HG03378 (cell line): ENCODE data around the gene SIK2.

Experiments
- ATAC-seq: cut with Tn5 transposase; IDR thresholded peaks from one replicate; pipeline ENCODE4 v1.9.1; 2021; ENCODE audit warnings: mild to moderate bottlenecking, moderate library complexity; ENCODE audit not compliant: unreplicated experiment

The SIK2 gene

DNA sequence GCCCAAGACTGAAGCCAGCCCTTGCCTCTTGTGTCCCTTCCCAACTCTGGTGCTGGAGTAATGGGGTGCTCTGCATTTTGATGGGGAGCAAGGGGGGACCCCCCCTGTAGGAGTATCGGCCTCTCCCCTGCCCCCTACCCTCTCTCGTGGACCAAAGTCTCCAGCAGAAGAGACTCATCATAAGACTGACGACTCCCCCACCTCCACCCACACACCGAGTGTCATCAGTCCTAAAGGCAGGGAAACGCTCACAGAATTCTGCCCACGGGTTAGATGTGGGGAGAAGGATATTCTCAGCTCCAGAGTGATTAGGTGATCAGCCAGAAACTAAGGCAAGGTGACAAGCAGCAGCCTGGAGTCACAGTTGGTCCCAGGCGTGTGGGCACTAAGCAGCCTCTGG is 125.2 kb downstream of the SIK2 start:
- no peak for ATAC-seq

DNA sequence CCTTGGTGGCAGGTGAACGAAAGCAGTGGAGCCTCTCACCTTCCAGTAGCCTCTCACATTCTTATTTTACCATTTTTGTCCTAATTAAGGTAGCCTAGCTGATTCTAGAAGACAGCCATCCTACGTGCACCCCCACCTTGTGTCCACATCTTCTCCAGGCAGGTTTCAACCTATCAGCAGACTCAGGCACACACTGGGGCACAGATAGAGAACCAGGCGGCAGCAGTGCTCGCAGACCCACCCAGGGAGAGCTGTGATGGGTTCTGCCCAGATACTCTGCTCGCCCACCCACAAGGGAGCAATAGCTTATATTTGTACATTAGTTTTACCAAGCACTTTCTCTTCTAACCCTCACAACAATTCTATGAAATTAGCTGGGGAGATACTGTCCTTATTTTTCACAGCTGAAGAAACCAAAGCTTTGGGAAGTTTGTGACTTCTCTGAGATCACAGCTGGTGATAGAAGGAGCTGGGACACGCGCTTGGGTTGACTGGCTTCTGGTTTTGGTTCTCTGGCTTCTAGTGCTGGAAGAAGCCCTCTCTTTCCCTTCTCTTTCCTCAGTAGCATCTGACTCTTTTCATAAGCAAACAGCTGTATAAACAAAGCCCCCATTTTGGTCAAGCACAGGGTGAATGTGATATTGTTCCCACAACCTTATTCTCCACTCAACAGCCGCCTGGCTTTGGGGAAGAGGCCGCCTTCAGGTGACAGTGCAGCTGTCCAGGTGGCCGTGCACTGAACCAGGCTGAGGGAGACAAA is 127.0 kb downstream of the SIK2 start:
- no peak for ATAC-seq

DNA sequence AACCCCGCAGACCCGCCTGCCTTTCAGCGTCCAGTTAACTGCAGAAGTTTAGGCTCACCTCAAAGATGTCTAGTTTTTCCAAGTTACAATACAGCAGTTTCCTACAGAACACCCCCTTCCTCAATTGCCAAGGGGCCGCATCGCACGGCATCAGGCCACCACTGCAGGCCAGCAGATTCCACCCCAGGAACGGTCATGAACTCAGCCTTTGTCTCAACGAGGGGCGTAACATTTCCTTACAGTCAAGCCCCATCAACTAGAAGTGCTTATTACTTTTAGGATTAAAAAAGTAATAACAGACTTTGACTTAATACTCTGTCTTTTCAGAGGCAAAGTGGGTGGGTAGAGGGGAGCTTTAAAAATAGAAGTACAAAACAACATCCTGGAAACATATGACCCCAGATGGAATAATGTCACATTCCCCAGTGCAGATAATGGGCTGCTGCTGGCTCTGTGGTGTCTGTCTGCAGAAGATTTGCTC is 127.6 kb downstream of the SIK2 start:
- no peak for ATAC-seq

DNA sequence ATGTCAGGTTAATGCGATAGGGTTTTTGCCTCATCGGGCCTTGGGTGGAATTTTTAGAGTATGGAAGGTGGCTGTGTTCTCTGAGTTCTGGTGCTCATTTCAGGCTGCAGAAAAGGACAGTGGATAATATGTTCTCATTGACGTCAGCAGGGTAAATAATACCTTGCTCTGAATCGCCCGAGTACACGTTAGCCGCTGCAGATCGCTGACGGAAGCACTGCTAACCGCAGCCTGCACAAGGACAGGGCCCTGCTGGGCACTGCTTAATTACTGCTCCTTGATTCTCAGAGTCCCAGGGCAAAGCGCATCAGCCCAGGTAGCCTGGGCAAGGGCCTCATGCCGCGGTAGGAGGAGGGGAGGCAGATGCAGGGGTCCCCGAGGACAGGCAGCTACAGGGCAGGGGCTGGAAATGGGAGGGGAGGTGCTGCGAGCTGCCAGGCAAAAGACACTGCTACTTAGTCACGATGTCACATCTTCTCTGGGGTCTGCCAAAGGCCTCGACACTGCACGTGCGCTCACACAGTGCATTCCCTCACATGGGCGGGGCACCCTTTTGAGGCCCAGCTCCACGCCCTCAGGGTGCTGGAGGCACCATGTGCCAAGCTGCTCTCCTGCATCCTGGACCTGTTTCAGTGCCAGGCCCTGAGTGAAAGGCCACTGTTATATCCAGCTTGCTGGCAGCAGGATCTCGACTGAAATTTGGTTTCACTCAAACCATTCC is 128.8 kb downstream of the SIK2 start:
- no peak for ATAC-seq

DNA sequence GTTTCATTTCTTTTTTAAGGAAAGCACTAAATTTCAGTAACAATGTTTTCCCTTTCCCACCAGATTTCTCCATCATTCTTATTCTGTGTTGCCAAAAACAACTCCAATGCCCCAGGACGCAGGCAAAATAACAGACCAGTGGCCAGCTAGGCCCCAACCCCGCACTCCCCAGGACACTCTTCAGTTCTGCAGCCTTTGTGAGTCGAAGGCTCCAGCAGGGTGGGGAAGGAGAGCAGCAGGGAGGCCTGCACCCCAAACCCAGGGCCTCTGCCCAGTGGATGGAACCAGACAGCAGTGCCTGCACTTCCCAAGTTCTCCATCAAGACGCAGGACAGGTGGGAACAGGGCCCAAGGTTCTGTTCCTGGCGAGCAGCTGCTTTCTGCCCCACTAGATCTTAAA is 129.6 kb downstream of the SIK2 start:
- ATAC-seq = no peak

DNA sequence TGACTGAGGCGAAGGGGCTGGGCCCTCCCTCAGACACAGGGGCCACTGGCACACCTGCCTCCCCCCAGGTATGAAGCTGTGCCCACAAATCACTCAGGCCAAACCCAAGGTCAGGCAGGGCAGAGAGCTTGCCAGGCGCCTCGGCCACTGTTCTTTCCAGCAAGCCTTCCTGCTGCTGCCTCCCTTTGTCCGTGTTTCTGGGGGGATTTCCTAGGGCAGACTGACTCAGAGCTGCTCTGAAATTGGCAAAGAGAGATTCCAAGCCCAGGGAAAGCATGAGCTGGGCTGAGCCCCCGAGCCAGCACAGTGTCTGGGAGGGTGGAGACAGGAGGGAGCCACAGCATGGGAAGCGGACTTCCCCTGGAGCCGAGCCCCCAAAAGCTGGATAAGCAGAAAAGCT is 130.8 kb downstream of the SIK2 start:
- ATAC-seq = no peak

DNA sequence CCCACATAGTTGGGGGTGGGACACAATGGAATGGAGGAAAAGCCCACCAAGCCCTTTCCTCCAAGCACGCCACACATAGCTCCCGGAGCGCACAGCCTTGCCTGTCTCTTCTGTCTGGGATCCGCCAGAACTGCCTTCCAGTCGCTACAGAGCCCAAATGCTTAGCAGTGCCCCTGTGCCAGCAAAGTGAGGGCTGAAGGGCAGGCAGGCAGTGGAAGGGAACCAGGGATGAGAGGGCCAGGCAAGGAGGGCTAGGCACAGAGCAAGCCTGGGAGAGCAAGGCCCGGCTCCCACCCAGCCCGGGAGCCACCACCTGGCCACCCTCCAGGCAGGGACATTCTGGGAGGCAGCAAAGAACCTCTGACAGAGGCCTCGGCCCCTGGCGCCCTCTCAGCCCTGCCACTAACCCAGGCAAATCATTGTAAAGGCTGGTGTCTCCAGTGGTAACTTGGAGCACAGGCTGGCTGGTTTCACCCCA is 131.4 kb downstream of the SIK2 start:
- no peak for ATAC-seq

DNA sequence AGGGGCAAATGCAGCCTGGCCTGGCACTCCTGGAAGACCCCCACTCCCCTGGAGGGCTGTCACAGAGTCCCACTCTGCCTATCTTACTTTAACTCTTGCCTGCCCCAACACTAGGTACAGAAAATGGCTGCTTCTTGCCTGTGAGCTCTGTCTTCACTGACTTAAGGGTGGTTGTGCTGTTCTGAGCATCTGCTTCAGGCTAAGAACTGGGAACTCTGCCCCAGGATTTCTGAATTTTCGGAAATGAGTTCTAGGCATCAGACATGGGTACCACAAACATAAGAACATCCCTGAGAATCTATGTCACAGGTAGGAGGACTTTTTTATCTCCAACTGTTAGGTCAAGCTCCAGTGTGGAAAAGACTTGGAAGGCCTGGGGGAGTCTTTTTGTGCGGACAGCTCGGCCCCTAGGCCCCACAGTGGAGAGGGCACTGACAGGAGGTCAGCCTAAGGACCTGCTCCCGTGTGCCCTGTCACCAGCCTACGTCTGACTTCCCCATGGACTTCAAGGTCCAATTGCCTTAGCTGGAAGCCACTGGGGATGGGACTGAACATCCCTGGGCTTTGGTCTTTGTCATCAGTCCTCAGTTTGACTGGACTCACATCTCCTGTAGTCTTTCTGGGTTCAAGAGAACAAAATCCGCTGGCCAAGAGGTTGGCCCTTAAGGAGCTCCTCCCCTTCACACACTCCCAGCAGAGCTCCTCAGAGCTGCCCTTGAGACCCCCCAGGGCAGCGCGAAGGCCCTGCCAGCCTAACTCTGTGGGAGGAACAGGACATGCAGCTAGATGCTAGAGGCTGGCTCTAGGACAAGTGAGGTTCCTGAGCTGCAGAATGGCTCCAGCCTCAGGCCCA is 132.1 kb downstream of the SIK2 start:
- no peak for ATAC-seq

DNA sequence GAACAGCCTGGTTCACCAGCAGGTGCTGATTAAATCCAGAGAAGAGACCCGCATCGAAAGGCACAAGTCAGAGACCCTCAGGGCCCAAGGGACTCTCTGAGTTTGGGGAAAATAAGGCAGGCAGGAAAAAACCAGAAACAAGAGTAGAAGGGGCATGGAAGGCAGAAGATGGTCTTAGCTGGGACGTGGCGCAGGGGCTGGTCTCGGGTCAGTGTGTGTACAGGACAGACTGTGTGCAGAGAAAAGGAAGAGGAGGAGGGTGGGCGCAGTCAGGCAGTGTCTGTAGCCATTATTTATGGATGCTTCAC is 132.7 kb downstream of the SIK2 start:
- ATAC-seq = no peak

DNA sequence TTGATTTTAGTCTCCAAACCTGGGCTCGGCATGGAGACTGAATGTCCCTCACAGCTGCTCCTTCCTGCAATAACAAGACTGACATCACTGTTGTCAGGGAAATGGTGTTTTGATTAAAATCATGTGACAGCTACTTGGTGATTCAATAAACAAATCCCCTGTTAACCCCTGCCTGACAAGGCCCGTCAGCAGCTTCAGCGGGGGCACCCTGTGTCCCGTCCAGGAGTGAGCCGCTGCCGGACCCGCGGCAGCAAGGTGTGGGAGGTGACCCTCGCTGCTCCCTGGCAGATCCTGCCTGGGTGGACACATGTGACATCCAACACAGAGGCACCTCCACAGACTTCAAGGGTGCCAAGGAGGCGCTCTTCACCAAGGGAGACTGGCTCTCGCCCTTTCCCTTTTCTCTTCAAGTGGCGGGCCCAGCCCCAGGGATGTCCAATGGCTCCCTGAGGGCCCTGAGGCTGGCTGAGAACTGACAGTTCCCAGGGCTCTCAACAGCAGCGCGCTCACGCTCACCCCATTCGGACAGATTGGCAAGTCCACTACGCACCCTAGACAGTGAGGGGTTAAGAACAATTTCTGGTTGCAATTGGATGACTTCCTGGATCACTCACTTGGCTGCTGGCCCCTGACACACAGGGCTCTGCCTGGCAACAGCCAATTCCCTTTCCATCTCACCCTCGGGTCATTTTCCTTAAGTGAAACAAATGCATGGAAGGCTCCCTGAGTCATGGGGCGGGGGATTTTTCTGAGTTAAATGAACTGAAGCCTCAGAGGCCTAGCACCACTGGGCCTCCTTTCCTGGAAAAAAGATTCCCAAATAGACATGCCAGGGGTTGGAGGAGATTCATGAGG is 133.2 kb downstream of the SIK2 start:
- no peak for ATAC-seq

DNA sequence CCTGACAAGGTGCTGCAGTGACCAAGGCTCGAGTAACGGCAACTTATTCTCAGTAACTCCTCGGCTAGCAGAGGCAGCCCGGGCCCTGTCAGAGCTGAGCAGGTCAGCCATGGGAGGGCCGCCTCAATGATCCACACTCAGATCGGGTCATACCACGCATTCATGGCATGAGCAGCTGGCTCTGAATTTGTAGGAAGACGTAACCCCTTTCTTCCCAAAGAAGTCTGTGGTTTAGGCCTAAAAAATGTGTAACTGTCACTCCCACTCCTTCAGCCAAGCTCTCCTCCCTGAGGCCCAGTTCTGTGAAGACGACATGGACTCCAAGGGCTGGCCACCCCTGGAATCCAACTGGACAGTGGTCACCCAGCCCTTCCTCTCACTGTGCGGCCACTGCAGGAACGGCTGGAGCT is 133.9 kb downstream of the SIK2 start:
- no peak for ATAC-seq

DNA sequence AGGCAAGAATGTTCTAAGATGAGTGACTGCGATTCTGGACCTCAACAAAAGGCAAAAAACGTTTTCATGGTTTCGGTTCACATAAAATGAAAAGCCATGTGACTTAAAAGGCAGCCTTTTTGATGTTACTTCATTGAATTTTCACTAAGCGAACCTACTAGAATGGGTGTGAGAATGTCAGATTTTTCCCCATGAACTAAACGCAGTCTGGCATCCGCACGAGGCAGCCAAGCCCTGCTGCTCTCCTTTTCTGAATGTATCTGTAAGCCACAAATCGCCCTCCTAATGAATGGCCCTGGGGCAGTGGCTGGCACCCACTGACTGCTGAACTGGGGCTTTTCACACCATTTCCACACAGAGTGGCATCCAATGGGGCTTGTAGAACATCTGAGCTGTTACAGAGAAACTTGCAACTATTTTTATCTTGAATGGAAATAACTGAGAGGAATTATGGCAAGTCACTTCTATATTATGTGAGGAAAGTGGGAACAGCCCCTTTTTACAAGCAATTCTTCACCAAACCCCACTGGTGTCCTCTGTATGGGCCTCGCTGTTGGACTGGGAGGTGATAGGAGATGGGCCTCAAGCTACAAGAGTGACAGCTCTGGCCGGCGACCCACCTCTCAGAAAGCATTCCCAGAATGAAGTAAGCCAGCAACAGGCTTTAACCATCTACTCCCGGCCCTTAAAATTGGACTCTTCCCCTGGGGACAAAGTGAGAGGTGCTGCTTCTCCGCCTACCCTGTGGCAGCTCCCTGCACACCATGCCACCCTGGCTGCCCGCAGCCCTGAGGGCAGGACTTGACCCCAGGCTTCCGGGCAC is 134.6 kb downstream of the SIK2 start:
- ATAC-seq = no peak

DNA sequence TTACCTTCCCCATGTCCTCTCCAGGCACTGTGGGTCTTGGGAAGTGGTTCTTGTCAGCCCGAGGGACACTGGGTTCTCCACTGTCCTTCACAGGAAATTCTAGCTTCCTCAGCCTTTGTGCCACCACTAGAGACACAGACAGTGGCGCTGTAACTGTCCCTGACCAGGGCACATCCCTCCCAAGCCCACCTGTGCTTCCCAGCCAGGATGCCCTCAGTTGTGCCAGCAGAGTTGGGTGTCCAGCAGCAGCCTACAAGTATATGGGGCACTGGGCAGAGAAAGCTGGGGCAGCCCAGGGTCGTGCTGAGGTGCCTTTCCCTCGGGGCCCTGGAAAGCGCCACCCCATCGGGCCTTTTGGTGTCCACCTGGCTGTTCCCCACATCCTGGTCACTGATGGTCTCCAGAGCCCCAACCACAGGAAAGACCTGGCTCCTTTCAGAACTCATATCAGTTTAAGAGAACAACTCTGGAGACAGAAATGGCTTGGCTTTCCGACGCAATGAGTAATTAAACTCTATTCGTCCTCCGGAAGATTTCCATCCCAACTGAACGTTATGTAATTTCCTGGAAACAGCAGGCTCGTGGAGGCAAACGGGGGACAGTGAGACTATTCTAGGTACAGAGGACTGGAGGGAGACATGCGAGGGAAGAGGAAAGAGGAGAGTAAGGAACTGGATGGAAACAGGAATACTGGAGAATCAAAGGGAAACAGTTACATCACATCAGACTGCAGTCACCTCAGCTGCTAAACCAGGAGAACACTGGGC is 135.4 kb downstream of the SIK2 start:
- no peak for ATAC-seq

DNA sequence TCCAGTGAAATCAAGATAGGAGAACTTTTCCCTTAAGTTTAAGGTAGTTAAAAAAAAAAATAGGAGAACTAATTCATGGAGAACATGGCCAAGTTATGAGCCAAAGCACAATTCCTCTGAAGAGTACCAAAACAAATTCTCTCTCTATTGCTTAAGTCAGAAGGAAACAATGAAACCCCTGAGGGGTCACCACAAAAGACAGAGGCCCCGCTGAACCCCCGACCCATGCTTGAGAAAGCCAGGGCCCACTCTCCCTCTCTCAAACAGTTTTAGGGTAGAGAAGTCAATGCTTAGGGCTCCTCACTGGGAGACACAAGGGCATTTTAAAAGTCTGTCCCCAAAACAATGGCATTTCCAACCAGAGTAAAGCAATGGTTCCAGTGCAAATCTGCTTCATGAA is 137.1 kb downstream of the SIK2 start:
- no peak for ATAC-seq

DNA sequence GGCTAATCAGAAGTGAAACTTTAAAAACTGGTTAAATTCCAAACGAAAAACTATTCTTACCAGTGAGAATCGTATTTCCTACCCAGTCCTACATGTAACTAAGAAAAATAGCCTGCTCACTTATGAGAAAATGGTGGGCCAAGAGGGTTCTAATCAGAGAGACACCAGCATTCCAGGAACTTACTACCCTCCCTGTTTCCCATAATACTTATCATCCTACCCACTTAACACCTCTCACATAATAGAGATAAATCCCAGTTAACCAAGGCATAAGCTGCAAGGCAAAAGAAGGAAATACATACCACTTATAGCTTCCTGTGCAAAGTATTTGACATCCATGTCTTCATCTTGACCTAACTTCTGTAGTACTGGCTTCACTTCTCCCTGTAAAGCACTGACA is 139.5 kb downstream of the SIK2 start:
- no peak for ATAC-seq

DNA sequence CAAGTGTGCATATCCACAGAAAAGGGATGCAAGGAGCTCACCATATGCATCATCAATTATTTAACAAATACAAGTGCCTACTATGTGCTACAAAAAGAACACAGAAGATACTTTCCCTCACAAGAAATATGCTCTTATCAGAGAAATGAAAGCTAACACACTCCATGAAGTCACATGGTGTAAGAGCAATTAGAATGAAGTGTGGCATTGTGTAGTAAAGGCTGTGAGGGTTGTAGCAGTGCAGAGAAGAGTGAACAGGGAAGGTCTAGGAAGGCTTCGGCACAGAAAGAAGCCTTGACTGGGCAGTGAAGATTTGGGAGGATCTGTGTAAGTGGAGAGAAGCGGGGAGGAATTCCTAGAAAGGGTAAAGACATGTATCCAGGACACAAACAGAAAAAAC is 141.5 kb downstream of the SIK2 start:
- no peak for ATAC-seq

DNA sequence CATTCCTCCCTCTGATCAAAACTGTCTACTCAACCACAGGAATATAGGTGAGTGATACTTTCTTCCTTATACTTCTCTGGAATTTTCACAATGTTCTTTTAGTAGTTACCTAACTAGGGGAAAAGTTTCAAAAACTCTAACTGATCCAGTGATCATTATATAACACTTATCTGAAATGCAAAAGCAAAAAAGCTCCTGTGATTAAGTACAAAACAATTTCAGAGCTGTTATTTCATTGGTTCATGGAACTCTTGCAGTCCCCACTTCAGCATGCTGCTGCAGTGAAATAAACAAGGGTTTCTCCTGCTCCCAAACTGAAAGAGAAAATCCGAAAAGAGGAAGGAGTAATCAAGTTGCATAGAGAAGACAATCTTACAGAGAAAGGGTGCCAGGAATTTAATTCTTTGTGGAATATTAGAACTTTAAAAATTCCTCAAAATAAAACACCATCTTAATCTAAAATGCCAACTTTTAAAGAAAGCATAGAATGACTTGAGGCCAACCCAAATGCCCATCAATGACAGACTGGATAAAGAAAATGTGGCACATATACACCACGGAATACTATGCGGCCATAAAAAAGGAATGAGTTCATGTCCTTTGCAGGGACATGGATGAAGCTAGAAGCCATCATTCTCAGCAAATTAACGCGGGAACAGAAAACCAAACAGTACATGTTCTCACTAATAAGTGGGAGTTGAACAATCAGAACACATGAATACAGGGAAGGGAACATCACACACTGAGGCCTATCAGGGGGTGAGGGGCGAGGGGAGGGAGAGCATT is 143.7 kb downstream of the SIK2 start:
- no peak for ATAC-seq
